Uterus (tissue), 4 donors: ENCODE data around the gene MS4A4E. TPM values are rescaled to one million over a fixed set of nuclear protein-coding genes. Genes with fewer than 3 reads are reported as not detected.

ENCODE experiments used
- DNase-seq, 2 donors: peaks; one replicate each; pipeline ENCODE4 v3.0.0-alpha.2; 2019 to 2020
- H3K27ac ChIP-seq, 2 donors: fragments of 200-600 bp; sonication (generic); 1 replicate in 1 of 2; 2 replicates in 1 of 2; pipeline ENCODE4 v1.5.1; 2016 to 2018
- H3K27me3 ChIP-seq, 2 donors: fragments of 200-600 bp; sonication (generic); one replicate each; pipeline ENCODE4 v1.5.1; 2018 to 2019; ENCODE audit warnings: control low read depth in 1 of 2
- H3K36me3 ChIP-seq, 2 donors: fragments of 200-600 bp; sonication (generic); one replicate each; pipeline ENCODE4 v1.5.1; 2019; ENCODE audit warnings: control low read depth in 1 of 2
- H3K4me1 ChIP-seq, 2 donors: fragments of 200-600 bp; sonication (generic); one replicate each; pipeline ENCODE4 v1.5.1; 2018 to 2019; ENCODE audit warnings: control low read depth in 1 of 2
- H3K4me3 ChIP-seq, 2 donors: fragments of 200-600 bp; sonication (generic); 1 replicate in 1 of 2; 2 replicates in 1 of 2; pipeline ENCODE4 v1.5.1; 2018 to 2019; ENCODE audit warnings: mild to moderate bottlenecking in 1 of 2
- H3K9me3 ChIP-seq, 2 donors: fragments of 200-600 bp; sonication (generic); one replicate each; pipeline ENCODE4 v1.5.1; 2019; ENCODE audit warnings: control low read depth in 1 of 2
- CTCF ChIP-seq, 4 experiments: fragments of 200-600 bp in 2 of 4; fragments of 450-650 bp in 2 of 4; sonication (generic) in 2 of 4; IDR thresholded peaks; one replicate each; pipeline ENCODE4 v1.5.1; 2016 to 2019; ENCODE audit warnings: antibody characterized with exemption in 4 of 4, mild to moderate bottlenecking in 2 of 4, moderate library complexity in 1 of 4
- POLR2A ChIP-seq, 2 donors: fragments of 450-650 bp; IDR thresholded peaks; one replicate each; pipeline ENCODE4 v1.6.1; 2016; ENCODE audit warnings: antibody characterized with exemption in 2 of 2, mild to moderate bottlenecking in 1 of 2, moderate library complexity in 1 of 2
- intact Hi-C: fragments of 100-400 bp; cut with DNase I; formaldehyde crosslinking; loops from one replicate; pipeline ENCODE4 v1.15.1; 2023; ENCODE audit warnings: low total_unique reads
- total RNA-seq, 4 donors: library from RNA; depleted of rRNA in 3 of 4; stranded (reverse); fragments of >200 nt in 3 of 4; gene quantifications; one replicate each; pipeline versions ENCODE4 v1.1.0 to v1.2.4, GENCODE V29; 2014 to 2023
- donor health status: DM: yes; HTN: yes; CAD: no.

Gene MS4A4E
- total RNA-seq, 4 donors from 2014 or later = 1.8 to 2.5 TPM; not detected in 2

DNA sequence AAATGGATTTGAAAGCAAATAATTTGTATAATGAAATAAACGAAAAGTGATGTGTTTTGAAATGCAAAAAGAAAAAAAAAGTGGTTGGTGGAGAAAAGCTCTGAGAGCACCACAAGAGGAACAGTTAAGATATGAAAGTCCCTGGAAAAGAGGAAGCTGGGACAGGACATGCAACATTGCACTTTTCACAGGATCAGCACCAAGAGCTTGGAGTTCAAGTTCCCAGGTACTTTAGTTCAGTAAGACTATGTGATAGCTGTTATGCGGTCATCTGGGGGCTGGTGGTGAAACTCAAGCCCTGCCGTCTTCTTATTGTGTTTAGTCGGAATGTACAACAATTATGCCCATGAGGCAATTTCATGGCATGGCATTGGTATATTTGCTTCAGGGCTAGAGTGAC lies 20.5 kb upstream of the MS4A4E start:
- Histone ChIP-seq H3K36me3 (no peaks in the 10 kb centered on the region), H3K27me3 (no peaks in the 10 kb centered on the region), H3K9me3 (no peaks in the 10 kb centered on the region), H3K4me1 (no peaks in the 10 kb centered on the region), H3K27ac (no peak overlapping the region), H3K4me3 (no peak overlapping the region)
- TF ChIP-seq CTCF (IDR thresholded peaks at IDR 0.05) (no peak), POLR2A (IDR thresholded peaks at IDR 0.05) (no peak)
- intact Hi-C loops = no loop called here
- no peak for DNase-seq

DNA sequence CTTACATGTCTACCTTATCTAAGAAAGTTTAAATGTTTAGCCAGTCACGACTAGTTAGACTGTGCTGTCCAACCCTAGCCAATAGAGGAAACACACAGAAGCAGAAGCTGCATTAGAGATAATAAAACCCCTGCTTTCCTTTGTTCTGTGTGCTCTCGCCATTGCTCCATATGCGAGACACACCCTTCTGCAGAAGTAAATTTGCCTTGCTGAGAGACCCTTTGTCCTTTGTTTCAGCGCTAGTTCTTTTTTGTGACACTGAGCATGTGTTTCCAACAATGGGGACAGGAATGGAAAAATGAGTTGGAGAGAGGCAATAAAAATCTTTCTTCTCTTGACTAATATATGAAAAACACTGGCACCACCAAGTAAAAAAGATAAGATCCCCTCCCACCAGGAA lies 18.1 kb upstream of the MS4A4E start:
- H3K4me1 ChIP-seq = no peaks in the 10 kb centered on the region
- H3K4me3 ChIP-seq = no peak overlapping the region
- no peak overlapping the region for H3K27ac ChIP-seq
- H3K36me3 ChIP-seq = no peaks in the 10 kb centered on the region
- no peaks in the 10 kb centered on the region for H3K9me3 ChIP-seq
- H3K27me3 ChIP-seq = no peaks in the 10 kb centered on the region
- no peak for DNase-seq
- TF ChIP-seq POLR2A (IDR thresholded peaks at IDR 0.05) (no peak), CTCF (IDR thresholded peaks at IDR 0.05) (no peak)
- intact Hi-C loops = no loop called here

DNA sequence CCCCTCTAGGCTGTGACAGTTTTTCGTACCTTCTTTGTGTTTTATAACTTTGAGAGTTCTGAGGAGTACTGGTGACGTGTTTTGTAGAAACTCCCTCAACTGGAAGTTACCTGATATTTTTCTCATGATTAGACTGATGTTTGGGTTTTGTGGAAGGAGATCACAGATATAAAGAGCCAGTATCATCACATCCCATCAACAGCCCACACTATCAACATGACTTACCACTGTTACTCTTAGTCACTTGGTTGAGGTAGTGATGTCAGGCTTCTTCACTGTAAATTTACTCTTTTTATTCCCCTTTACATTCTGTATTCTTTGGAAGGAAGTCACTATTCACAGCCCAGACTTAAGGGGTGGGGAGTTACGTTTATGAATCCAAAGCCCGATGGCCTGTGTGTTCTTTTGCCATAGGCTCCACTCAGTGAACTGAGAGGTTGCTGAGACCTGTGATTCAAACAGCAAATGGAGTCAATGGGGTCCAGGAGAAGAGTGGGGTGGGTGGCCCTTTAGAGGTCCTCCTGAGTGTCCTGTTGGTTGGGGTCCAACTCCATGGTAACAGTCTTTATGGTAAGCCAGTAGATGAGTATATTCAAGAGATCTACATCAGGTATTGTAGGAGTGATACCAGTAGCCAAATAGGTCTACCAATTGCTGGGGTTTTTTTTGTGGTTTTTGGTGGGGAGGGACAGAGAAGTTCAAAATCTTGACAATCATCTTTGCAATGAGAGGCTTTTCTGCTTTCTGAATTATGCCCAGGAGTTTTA lies 15.2 kb upstream of the MS4A4E start:
- intact Hi-C loops = no loop called here
- DNase-seq = no peak
- TF ChIP-seq CTCF (IDR thresholded peaks at IDR 0.05) = no peak
- TF ChIP-seq POLR2A (IDR thresholded peaks at IDR 0.05) = no peak

GRCh38 chr11:60252213-60253108 lies 9.5 kb upstream of the MS4A4E start:
- intact Hi-C loops = no loop called here

More for the DNA sequence above, 15.2 kb upstream of the MS4A4E start:
- H3K4me3 ChIP-seq = no peak overlapping the region
- H3K27ac ChIP-seq = no peak overlapping the region
- H3K36me3 ChIP-seq = no peaks in the 10 kb centered on the region
- H3K4me1 ChIP-seq = no peaks in the 10 kb centered on the region
- no peaks in the 10 kb centered on the region for H3K9me3 ChIP-seq
- H3K27me3 ChIP-seq = no peaks in the 10 kb centered on the region

More at GRCh38 chr11:60252213-60253108, 9.5 kb upstream of the MS4A4E start:
- Histone ChIP-seq H3K4me3 (no peak overlapping the region), H3K4me1 (no peaks in the 10 kb centered on the region), H3K27me3 (no peaks in the 10 kb centered on the region), H3K9me3 (no peaks in the 10 kb centered on the region), H3K27ac (no peak overlapping the region), H3K36me3 (no peaks in the 10 kb centered on the region)
- TF ChIP-seq POLR2A (IDR thresholded peaks at IDR 0.05) (no peak), CTCF (IDR thresholded peaks at IDR 0.05) (no peak)
- DNase-seq = no peak
